ENCODE results near the gene VSX1.

GRCh38 chr20:25082498-25082873 lies 545 bp upstream of the VSX1 start:
- no peak for TF ChIP-seq POLR2AphosphoS5 (IDR thresholded peaks at IDR 0.05)
- TF ChIP-seq, protein P1, sequence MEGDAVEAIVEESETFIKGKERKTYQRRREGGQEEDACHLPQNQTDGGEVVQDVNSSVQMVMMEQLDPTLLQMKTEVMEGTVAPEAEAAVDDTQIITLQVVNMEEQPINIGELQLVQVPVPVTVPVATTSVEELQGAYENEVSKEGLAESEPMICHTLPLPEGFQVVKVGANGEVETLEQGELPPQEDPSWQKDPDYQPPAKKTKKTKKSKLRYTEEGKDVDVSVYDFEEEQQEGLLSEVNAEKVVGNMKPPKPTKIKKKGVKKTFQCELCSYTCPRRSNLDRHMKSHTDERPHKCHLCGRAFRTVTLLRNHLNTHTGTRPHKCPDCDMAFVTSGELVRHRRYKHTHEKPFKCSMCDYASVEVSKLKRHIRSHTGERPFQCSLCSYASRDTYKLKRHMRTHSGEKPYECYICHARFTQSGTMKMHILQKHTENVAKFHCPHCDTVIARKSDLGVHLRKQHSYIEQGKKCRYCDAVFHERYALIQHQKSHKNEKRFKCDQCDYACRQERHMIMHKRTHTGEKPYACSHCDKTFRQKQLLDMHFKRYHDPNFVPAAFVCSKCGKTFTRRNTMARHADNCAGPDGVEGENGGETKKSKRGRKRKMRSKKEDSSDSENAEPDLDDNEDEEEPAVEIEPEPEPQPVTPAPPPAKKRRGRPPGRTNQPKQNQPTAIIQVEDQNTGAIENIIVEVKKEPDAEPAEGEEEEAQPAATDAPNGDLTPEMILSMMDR (IDR thresholded peaks at IDR 0.05): no peak
- no peak for TF ChIP-seq EP300 (IDR thresholded peaks at IDR 0.05)
- no peak for TF ChIP-seq POLR2A (IDR thresholded peaks at IDR 0.05)

Data from sigmoid colon (tissue), 4 donors.